Measurements from ENCODE around the gene CERCAM. TPM values are rescaled to one million over a fixed set of nuclear protein-coding genes. Genes with fewer than 3 reads are reported as not detected.

CERCAM gene
- total and polyA plus RNA-seq, 2 experiments from 2014 or later, result 2.7 to 7.9 TPM

- no peak for TF ChIP-seq ZNF462 (CRISPR knock-in tag; IDR thresholded peaks at IDR 0.05)
- no peak for TF ChIP-seq NANOG (IDR thresholded peaks at IDR 0.05; ENCODE audit: borderline replicate concordance)
- no peak for TF ChIP-seq CTCF (conservative IDR thresholded peaks at IDR 0.05; ENCODE audit: low read depth in 2 of 2)
These were observed 28.1 kb downstream of the CERCAM start (continued) for GRCh38 chr9:128448746-128449145.

GRCh38 chr9:128454991-128455390, 34.3 kb downstream of the CERCAM start:
- no peak overlapping the region for H3K4me2 ChIP-seq
- peak overlapping the region; percentile 81; the same call in 2 of the 3 replicates for H3K4me3 Mint-ChIP-seq
- H3K9me2 ChIP-seq (ENCODE audit: insufficient read depth), result no peaks in the 10 kb centered on the region
- peaks cover 31% of the 10 kb centered on the region for H3K27me3 ChIP-seq (ENCODE audit: insufficient read depth)
- H3K4me3 ChIP-seq, result no peak overlapping the region
- H3K36me3 ChIP-seq (ENCODE audit: insufficient read depth), result peaks cover 5% of the 10 kb centered on the region; the same call in 1 of the 2 replicates
- no peak overlapping the region for H3K27ac Mint-ChIP-seq
- H3K27me3 Mint-ChIP-seq (ENCODE audit: insufficient read depth, low read depth, poor library complexity), result peaks cover 35% of the 10 kb centered on the region
- H3K79me2 ChIP-seq (replicated peaks; ENCODE audit: insufficient read depth), result no peaks in the 10 kb centered on the region
- peaks cover 9% of the 10 kb centered on the region; the same call in 1 of the 2 replicates for H3F3A ChIP-seq (replicated peaks; ENCODE audit: low read depth)
- peak overlapping the region; percentile 63; the same call in 1 of the 2 replicates for H2AFZ ChIP-seq
- peaks cover 10% of the 10 kb centered on the region for H3K36me3 Mint-ChIP-seq (ENCODE audit: low read depth)
- peaks cover 10% of the 10 kb centered on the region; the same call in 1 of the 2 replicates for H3K4me1 ChIP-seq (ENCODE audit: insufficient read depth)
- peaks cover 12% of the 10 kb centered on the region for H3K4me1 Mint-ChIP-seq
- H3K9me3 Mint-ChIP-seq, result no peaks in the 10 kb centered on the region
- no peak for ATAC-seq
- no peak overlapping the region for H3K27ac ChIP-seq (ENCODE audit: low read depth)
- DNase-seq (ENCODE audit: low spot score), result no peak
- H4K20me1 ChIP-seq (replicated peaks; ENCODE audit: insufficient read depth), result peaks cover 16% of the 10 kb centered on the region; the same call in 1 of the 2 replicates
- no peak for TF ChIP-seq CREB1 (CRISPR knock-in tag; IDR thresholded peaks at IDR 0.05; ENCODE audit: low read depth)
- TF ChIP-seq STAT1 (IDR thresholded peaks at IDR 0.05; ENCODE audit: unreplicated experiment), result no peak
- TF ChIP-seq NANOG (IDR thresholded peaks at IDR 0.05; ENCODE audit: borderline replicate concordance), result no peak
- no peak for TF ChIP-seq ETS1 (IDR thresholded peaks at IDR 0.05)
- no peak for TF ChIP-seq EZH2phosphoT487 (IDR thresholded peaks at IDR 0.05; ENCODE audit: unreplicated experiment)
- no peak for TF ChIP-seq EZH2 (IDR thresholded peaks at IDR 0.05; ENCODE audit: low read depth, unreplicated experiment)
- no peak for TF ChIP-seq JUNB (IDR thresholded peaks at IDR 0.05; ENCODE audit: unreplicated experiment)
- TF ChIP-seq POLR2AphosphoS5 (IDR thresholded peaks at IDR 0.05; ENCODE audit: low read depth), result no peak
- TF ChIP-seq REST (IDR thresholded peaks at IDR 0.05; ENCODE audit: unreplicated experiment), result no peak
- no peak for TF ChIP-seq ZNF114 (CRISPR knock-in tag; IDR thresholded peaks at IDR 0.05)
